Effector CD8-positive, alpha-beta T cell (primary cell): ENCODE measurements around the gene MAT2B.

Experiments
- DNase-seq: peaks from one replicate; lab custom pipeline; 2025; lab: John Stamatoyannopoulos, UW
- total RNA-seq, 4 experiments: gene quantifications; one replicate each; lab custom pipeline; 2026; lab: John Stamatoyannopoulos, UW

Gene MAT2B
- total RNA-seq = 122 to 145 (median 133) reads per million in 4 experiments

- peak; percentile 90 for DNase-seq
Measured at GRCh38 chr5:163505368-163506094, at the start of gene MAT2B. Gene MAT2B, plus strand, starts transcription at chr5:163505619. Its CDS starts 68 bp downstream, at chr5:163505687.

- DNase-seq = no peak
Measured at GRCh38 chr5:163456029-163456589, 49.3 kb upstream of the MAT2B start.

GRCh38 chr5:163456840-163457239, 48.6 kb upstream of the MAT2B start:
- no peak for DNase-seq

GRCh38 chr5:163458778-163459385, 46.5 kb upstream of the MAT2B start:
- DNase-seq = no peak

- DNase-seq = no peak
Measured at GRCh38 chr5:163459462-163459818, 46.0 kb upstream of the MAT2B start.

- DNase-seq = peak; percentile 96
Measured at GRCh38 chr5:163459819-163460561, 45.4 kb upstream of the MAT2B start, which contains the start of gene NUDCD2. Gene NUDCD2, minus strand, starts transcription at chr5:163460102. Its CDS starts 52 bp downstream, at chr5:163460050.

- no peak for DNase-seq
Measured at GRCh38 chr5:163460562-163461171, 44.8 kb upstream of the MAT2B start, which contains the start of gene HMMR. Gene HMMR, plus strand, starts transcription at chr5:163460632. Its CDS starts 61 bp downstream, at chr5:163460693.

- no peak for DNase-seq
Measured at GRCh38 chr5:163463063-163463435, 42.4 kb upstream of the MAT2B start.

GRCh38 chr5:163467682-163468081, 37.7 kb upstream of the MAT2B start:
- DNase-seq = no peak

GRCh38 chr5:163473635-163474243, 31.7 kb upstream of the MAT2B start:
- no peak for DNase-seq

- no peak for DNase-seq
Measured at GRCh38 chr5:163475411-163475810, 30.0 kb upstream of the MAT2B start.

GRCh38 chr5:163478126-163478981, 27.1 kb upstream of the MAT2B start:
- no peak for DNase-seq

GRCh38 chr5:163478982-163479271, 26.5 kb upstream of the MAT2B start:
- DNase-seq = no peak

- no peak for DNase-seq
Measured at GRCh38 chr5:163489055-163489744, 16.2 kb upstream of the MAT2B start.

GRCh38 chr5:163489745-163490075, 15.7 kb upstream of the MAT2B start:
- DNase-seq = no peak

- no peak for DNase-seq
Measured at GRCh38 chr5:163496286-163496685, 9.1 kb upstream of the MAT2B start.

GRCh38 chr5:163497315-163497714, 8.1 kb upstream of the MAT2B start:
- DNase-seq = no peak

- DNase-seq = no peak
Measured at GRCh38 chr5:163498886-163499285, 6.5 kb upstream of the MAT2B start.

GRCh38 chr5:163502521-163502920, 2.9 kb upstream of the MAT2B start:
- DNase-seq = no peak
